ENCODE results near the gene SNX9. TPM values are rescaled to one million over a fixed set of nuclear protein-coding genes. Genes with fewer than 3 reads are reported as not detected.
"Not testable (repeated sequence)": the region's sequence is repeated elsewhere in the genome, so short reads cannot be mapped to it uniquely, and the experiment has no call there.

SNX9 gene
- total RNA-seq, 8 experiments from 2014 or later: 8.5 to 32.0 (median 13.7) TPM

DNA sequence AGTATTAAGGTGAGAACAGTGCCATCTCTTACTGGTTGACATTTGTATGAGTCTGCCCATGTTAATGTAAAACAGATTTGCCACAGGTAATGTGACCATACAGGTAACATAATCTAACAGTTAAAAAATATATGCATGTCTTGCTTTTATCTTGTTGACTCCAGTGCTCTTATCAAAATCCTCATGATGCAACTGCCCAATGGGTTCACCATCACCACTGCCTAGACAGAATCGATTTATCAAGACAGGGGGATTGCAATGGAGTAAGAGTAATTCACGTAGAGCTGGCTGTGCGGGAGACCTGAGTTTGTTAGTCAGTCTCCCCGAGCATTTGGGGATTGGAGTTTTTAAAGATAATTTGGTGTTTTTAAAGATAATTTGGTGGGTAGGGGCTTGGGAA lies 19.2 kb downstream of the SNX9 start:
- Histone ChIP-seq H3K4me3 (no peak overlapping the region), H3K27ac (no peak overlapping the region), H3K4me1 (replicated peaks in 1 of 2) (peaks cover 0 to 9% of the 10 kb centered on the region in 2 donors)
- ATAC-seq (replicated peaks in 6 of 8): no peak
- 95 to 100% (median 100%) methylated on average over 1 to 4 of the region's 4 CpGs; no CpG with 5 or more reads in 3 of the 10 experiments for WGBS, 10 experiments
- in situ Hi-C loops (cut with MboI; ENCODE audit: low pct_unique_long_range_greater_than_20kb in 2 of 9, low sequenced_read_pairs in 9 of 9, unreplicated experiment in 9 of 9): no loop called here

DNA sequence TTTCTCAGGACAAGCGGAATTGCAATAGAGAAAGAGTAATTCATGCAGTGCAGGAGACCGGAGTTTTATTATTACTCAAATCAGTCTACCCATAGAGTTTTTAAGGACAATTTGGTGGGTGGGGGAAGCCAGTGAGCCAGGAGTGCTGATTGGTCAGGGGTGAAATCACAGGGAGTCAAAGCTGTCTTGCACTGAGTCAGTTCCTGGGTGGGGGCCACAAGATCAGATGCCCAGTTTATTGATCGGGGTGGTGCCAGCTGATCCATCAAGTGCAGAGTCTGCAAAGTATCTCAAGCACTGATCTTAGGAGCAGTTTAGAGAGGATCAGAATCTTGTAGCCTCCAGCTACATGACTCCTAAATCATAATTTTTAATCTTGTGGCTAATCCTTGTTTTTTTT lies 21.1 kb downstream of the SNX9 start:
- WGBS, 10 experiments: 6 to 100% (median 92%) methylated on average over 1 to 3 of the region's 3 CpGs; no CpG with 5 or more reads in 3 of the 10 experiments
- ATAC-seq (replicated peaks in 6 of 8): peak in 2 of 8 experiments; percentile 26 to 48
- H3K4me3 ChIP-seq; in situ Hi-C loops (cut with MboI; ENCODE audit: low pct_unique_long_range_greater_than_20kb in 2 of 9, low sequenced_read_pairs in 9 of 9, unreplicated experiment in 9 of 9); H3K27ac ChIP-seq; H3K4me1 ChIP-seq (replicated peaks in 1 of 2): not testable (repeated sequence)

DNA sequence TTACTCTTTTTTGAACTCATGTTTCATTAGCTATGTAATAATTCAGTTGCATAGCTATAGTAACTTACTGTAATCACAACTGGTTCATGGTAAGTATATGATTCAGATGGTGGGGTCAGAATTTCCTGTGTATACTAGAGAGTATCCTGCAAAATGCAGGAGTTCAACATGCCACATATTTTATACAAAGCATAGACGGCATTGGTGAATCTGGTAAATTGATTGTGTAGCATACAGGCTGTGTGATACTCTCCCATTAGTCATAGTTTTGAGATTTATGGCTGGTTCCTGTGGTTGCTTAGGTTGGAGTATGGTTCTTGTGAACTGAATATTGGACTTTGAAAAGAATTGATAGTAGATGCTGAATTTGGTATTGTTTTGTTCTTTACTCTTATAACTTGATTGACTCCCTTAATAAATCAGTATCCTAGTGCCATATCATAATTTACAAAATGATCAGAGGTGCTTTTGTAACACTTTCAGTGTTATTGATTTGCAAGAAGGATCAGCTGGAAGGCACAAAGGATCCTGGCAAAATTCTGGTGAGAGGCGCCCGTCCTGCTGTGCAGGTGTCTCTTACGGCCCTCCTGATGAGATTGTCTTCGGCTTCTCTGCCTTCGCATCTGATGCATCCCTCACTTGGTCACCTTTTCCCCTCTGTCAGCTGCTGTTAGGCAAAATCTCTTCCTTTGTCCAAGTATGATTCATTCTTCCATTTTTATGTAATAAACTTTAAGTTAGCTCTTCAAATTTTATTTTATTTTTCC lies 22.6 kb downstream of the SNX9 start:
- peak overlapping the region in 1 of 2 donors; percentile 47 for H3K27ac ChIP-seq
- in situ Hi-C loops (cut with MboI; ENCODE audit: low pct_unique_long_range_greater_than_20kb in 2 of 9, low sequenced_read_pairs in 9 of 9, unreplicated experiment in 9 of 9): no loop called here
- WGBS, 10 experiments: 0 to 100% (median 94%) methylated on average over 1 to 6 of the region's 6 CpGs; no CpG with 5 or more reads in 1 of the 10 experiments

DNA sequence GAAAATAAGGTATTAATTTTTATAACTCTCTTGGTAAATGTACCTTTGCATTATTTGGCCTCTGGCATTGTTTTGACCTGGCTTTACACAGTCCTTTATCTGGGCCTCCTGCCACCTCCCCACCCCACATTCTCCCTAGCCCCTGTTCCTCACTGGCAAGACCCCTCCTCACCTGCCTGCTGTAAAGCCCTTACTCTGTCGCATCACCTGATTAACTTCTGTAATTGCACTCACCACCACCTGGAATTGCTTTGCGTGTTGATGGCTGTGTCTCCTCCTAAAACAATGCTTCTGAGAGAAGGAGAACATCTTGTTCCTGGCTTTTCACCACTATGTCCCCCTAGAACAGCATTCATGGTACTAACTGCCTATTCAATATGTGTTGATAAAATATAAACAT lies 24.8 kb downstream of the SNX9 start:
- in situ Hi-C loops (cut with MboI; ENCODE audit: low pct_unique_long_range_greater_than_20kb in 2 of 9, low sequenced_read_pairs in 9 of 9, unreplicated experiment in 9 of 9): no loop called here
- no peak for ATAC-seq (replicated peaks in 6 of 8)
- Histone ChIP-seq H3K4me1 (replicated peaks in 1 of 2) (peaks cover 0 to 9% of the 10 kb centered on the region in 2 donors), H3K27ac (no peak overlapping the region), H3K4me3 (no peak overlapping the region)
- WGBS, 10 experiments: 71 to 100% (median 86%) methylated on average over 1 to 2 of the region's 2 CpGs; no CpG with 5 or more reads in 3 of the 10 experiments

More for the DNA sequence above, 22.6 kb downstream of the SNX9 start:
- Histone ChIP-seq H3K4me1 (replicated peaks in 1 of 2) (peaks cover 0 to 9% of the 10 kb centered on the region in 2 donors), H3K4me3 (no peak overlapping the region)
- no peak for ATAC-seq (replicated peaks in 6 of 8)

DNA sequence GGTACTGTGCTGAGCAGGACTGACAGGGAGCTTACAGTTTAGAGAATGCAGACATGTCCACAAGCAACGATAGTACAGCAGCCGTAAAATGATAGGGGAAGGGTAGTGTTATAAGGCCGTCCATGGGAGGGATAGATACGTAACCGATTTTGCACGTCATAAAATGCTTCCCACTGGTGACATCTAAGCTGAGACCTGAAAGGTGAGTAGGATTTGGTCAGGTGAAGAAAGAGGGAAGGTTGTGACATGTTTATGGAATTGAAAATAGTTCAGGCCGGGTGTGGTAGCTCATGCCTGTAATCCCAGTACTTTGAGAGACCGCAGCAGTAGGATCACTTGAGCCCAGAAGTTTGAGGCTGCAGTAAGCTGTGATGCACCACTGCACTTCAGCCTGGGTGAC lies 25.6 kb downstream of the SNX9 start:
- in situ Hi-C loops (cut with MboI; ENCODE audit: low pct_unique_long_range_greater_than_20kb in 2 of 9, low sequenced_read_pairs in 9 of 9, unreplicated experiment in 9 of 9): no loop called here
- Histone ChIP-seq H3K27ac (no peak overlapping the region), H3K4me1 (replicated peaks in 1 of 2) (peaks cover 0 to 9% of the 10 kb centered on the region in 2 donors), H3K4me3 (no peak overlapping the region)
- ATAC-seq (replicated peaks in 6 of 8): no peak
- 83 to 100% (median 92%) methylated on average over 1 to 8 of the region's 8 CpGs for WGBS, 10 experiments

DNA sequence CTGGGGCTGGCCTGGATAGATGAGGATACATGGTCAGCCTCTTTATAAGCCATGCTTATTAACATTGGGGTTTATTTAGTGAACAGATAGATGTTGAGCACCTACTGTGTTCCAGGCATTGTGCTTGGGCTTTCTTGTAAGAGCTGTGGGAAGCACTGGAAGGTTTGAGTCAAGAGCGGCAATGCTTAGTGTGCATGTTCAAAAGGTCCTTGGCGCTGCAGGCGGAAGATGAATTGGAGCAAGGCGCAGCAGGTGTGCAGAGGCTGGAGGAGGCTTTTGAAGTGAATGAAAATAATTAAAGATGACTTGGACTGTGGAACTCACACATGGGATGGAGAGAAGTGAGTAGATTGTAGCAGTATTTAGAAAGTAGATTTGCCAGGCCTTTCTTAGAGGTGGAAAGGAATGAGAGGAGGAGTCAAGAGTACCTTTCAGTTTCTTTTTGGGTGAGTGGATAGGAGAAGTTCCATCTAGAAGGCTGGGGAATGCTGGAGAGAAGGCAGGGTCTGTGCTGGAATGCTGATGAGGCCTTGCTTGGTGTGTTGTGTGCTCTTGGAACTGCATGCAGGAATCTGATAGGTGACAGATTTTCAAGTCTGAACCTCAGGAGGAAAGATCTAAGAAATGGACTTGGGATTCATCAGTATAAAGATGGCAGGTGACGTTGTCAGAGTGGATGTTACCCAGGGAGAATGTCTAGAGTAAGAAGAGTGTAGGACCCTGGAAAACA lies 26.4 kb downstream of the SNX9 start:
- Histone ChIP-seq H3K27ac (peak overlapping the region in 1 of 2 donors; percentile 53), H3K4me1 (replicated peaks in 1 of 2) (peaks cover 0 to 9% of the 10 kb centered on the region in 2 donors), H3K4me3 (no peak overlapping the region)
- peak in 1 of 8 experiments; percentile 23 for ATAC-seq (replicated peaks in 6 of 8)
- 87 to 100% (median 93%) methylated on average over 1 to 5 of the region's 5 CpGs; no CpG with 5 or more reads in 3 of the 10 experiments for WGBS, 10 experiments
- in situ Hi-C loops (cut with MboI; ENCODE audit: low pct_unique_long_range_greater_than_20kb in 2 of 9, low sequenced_read_pairs in 9 of 9, unreplicated experiment in 9 of 9): no loop called here

DNA sequence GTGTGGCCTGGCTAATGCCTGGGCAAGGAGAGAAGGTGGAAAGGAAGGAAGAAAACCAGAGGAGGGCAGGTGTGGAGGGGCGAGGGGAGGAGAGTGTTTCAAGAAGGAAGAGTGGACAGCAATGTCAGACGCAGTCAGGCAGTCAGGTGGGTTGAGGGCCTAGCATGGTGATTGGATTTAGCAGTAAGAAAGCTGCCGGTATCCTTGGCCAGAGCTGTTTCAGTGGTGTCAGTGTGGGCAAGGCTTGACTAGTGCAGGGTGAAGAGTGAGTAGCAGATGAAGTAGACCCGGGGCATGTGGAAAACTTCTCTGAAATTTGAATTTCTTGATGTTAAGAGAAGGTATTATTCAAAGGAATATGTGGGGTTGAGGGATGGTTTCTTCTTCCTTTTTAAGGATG lies 27.0 kb downstream of the SNX9 start:
- H3K27ac ChIP-seq: peak overlapping the region in 1 of 2 donors; percentile 53
- 60 to 100% (median 90%) methylated on average over 2 to 4 of the region's 4 CpGs; no CpG with 5 or more reads in 2 of the 10 experiments for WGBS, 10 experiments
- ATAC-seq (replicated peaks in 6 of 8): no peak
- no peak overlapping the region for H3K4me3 ChIP-seq
- in situ Hi-C loops (cut with MboI; ENCODE audit: low pct_unique_long_range_greater_than_20kb in 2 of 9, low sequenced_read_pairs in 9 of 9, unreplicated experiment in 9 of 9): no loop called here
- peaks cover 0 to 9% of the 10 kb centered on the region in 2 donors for H3K4me1 ChIP-seq (replicated peaks in 1 of 2)

DNA sequence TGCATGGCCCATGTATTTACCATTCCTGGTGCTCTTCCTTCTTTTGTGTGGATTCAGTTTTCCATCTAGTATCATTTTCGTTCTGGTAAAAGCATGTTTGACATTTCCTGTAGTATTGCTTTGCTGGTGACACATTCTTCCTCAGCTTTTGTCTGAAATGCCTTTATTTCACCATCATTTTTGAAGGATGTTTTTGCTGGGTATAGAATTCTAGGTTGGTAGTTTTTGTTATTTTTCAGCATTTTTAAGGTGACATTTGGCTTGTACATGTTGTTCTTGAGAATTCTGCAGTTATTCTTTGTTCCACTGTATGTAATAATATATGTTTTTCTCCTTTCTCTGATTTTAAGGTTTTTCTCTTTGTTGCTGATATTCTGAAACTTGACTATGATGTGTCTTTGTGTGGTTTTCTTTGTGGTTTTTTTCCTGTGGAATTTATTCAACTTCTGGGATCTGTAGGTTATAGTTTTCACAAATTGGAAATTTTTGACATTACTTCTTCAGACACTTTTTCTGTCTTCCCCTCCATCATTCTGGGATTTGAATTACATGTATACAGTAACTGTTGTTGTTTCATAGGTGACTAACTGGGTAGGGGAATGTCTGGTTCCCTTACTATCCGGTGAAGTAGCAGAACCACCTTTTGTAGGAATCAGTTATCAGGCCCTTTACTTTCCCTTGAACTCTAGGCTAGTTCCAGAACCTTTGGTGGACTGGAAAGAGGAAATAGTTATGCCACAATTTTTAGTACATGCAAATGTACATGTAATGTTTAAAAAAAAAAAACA lies 30.2 kb downstream of the SNX9 start:
- no peaks in the 10 kb centered on the region for H3K4me1 ChIP-seq (replicated peaks in 1 of 2)
- in situ Hi-C loops (cut with MboI; ENCODE audit: low pct_unique_long_range_greater_than_20kb in 2 of 9, low sequenced_read_pairs in 9 of 9, unreplicated experiment in 9 of 9): no loop called here
- H3K4me3 ChIP-seq: no peak overlapping the region
- 77 to 100% (median 94%) methylated on average over 1 to 2 of the region's 2 CpGs for WGBS, 10 experiments
- no peak for ATAC-seq (replicated peaks in 6 of 8)
- H3K27ac ChIP-seq: no peak overlapping the region

DNA sequence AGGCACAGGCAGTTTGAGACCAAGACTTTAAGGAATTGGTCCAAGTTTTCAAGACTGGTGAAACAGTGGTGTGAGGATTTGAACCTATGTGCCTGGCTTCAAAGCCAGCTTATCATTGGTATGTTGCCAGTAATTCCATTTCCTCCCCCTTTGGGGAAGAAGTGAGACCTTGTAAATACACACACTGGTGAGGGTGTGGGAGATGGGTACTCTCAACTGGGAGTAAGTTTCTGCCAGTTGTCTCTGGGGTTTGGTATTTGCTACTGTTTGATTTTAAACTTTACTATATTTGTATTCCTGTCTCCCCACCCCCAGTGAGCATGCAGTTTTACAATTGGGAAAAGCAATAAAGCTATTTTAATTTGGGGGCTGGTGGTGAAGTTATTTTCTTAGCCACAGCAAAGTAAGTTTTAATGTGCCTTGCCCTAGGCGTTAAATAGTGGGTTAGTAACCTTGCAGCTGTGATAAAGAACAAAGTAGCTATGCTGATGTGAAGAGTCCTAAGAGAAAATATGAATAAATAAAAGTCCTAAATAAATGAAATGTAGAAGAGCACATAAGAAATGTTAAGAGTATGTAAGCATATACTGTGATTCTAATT lies 31.0 kb downstream of the SNX9 start:
- H3K27ac ChIP-seq: no peak overlapping the region
- H3K4me3 ChIP-seq: no peak overlapping the region
- in situ Hi-C loops (cut with MboI; ENCODE audit: low pct_unique_long_range_greater_than_20kb in 2 of 9, low sequenced_read_pairs in 9 of 9, unreplicated experiment in 9 of 9): no loop called here
- no peaks in the 10 kb centered on the region for H3K4me1 ChIP-seq (replicated peaks in 1 of 2)
- peak in 1 of 8 experiments; percentile 79 for ATAC-seq (replicated peaks in 6 of 8)
- 14 to 100% (median 100%) methylated on average over 1 of the region's 1 CpG; no CpG with 5 or more reads in 1 of the 10 experiments for WGBS, 10 experiments

DNA sequence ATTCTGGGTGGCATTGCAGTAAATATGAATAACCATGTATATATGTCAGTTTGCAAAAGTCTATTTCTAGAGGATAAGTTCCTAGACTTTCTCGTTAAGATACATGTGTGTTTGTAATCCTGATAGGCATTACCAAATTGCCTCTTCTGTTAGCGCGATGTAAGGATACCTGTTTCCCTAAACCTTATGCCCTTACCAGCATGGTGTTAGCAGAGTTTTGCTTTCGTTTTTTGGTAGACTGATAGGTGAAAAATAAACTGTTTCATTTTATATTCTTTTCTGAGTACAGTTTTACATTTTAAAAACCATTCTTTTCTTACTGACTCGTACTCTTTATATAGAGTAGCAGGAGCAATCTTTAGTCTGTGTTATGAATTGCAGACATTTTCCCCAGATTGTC lies 32.3 kb downstream of the SNX9 start:
- 88 to 100% (median 95%) methylated on average over 1 to 5 of the region's 5 CpGs for WGBS, 10 experiments
- H3K4me3 ChIP-seq: no peak overlapping the region
- in situ Hi-C loops (cut with MboI; ENCODE audit: low pct_unique_long_range_greater_than_20kb in 2 of 9, low sequenced_read_pairs in 9 of 9, unreplicated experiment in 9 of 9): no loop called here
- ATAC-seq (replicated peaks in 6 of 8): no peak
- H3K27ac ChIP-seq: no peak overlapping the region
- H3K4me1 ChIP-seq (replicated peaks in 1 of 2): no peaks in the 10 kb centered on the region

DNA sequence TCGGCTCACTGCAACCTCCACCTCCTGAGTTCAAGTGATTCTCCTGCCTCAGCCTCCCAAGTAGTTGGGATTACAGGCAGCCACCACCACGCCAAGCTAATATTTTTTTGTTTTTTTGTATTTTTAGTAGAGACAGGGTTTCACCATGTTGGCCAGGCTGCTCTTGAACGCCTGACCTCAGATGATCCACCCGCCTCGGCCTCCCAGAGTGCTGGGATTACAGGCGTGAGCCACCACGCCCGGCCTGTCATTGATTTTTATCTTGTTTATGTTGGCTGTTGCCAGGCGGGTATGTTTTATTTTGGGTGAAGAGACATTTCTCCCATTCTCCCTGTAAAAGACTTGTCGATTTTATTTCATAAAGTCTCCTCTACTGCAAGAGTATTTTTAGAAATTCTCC lies 32.8 kb downstream of the SNX9 start:
- peak in 2 of 8 experiments; percentile 49 to 51 for ATAC-seq (replicated peaks in 6 of 8)
- H3K4me1 ChIP-seq (replicated peaks in 1 of 2); H3K27ac ChIP-seq; H3K4me3 ChIP-seq; in situ Hi-C loops (cut with MboI; ENCODE audit: low pct_unique_long_range_greater_than_20kb in 2 of 9, low sequenced_read_pairs in 9 of 9, unreplicated experiment in 9 of 9): not testable (repeated sequence)
- WGBS, 10 experiments: 69 to 100% (median 94%) methylated on average over 2 to 10 of the region's 10 CpGs; no CpG with 5 or more reads in 1 of the 10 experiments

DNA sequence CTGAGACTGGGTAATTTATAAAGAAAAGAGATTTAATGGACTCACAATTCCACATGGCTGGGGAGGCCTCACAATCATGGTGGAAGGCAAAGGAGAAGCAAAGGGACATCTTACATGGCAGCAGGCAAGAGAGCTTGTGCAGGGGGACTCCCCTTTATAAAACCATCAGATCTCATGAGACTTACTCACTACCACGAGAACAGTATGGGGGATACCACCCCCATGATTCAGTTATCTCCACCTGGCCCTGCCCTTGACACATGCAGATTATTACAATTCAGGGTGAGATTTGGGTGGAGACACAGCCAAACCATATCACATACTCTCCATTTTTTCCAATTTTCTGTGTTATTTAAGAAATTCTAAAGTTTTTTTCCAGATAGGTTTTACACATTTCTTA lies 35.6 kb downstream of the SNX9 start:
- ATAC-seq (replicated peaks in 6 of 8); H3K4me3 ChIP-seq; in situ Hi-C loops (cut with MboI; ENCODE audit: low pct_unique_long_range_greater_than_20kb in 2 of 9, low sequenced_read_pairs in 9 of 9, unreplicated experiment in 9 of 9); H3K27ac ChIP-seq: not testable (repeated sequence)
- WGBS, 10 experiments: 80 to 100% (median 100%) methylated on average over 1 of the region's 1 CpG; no CpG with 5 or more reads in 3 of the 10 experiments
- peaks cover 20 to 25% of the 10 kb centered on the region in 2 donors for H3K4me1 ChIP-seq (replicated peaks in 1 of 2)
